Parathyroid adenoma (tissue), 2 donors: Measurements from ENCODE around the gene RAB35.

Source experiments
- H2AFZ ChIP-seq: fragments of 300-600 bp; sonication (generic); one replicate; pipeline ENCODE4 v1.7.0; 2017; ENCODE audit warnings: antibody characterized with exemption, mild to moderate bottlenecking
- H3K27ac ChIP-seq: fragments of 300-600 bp; sonication (generic); one replicate; pipeline ENCODE4 v1.7.0; 2017
- H3K27me3 ChIP-seq: fragments of 300-600 bp; sonication (generic); one replicate; pipeline ENCODE4 v1.7.0; 2017; ENCODE audit warnings: low read length; ENCODE audit not compliant: control insufficient read depth, insufficient read depth
- H3K36me3 ChIP-seq: fragments of 300-600 bp; sonication (generic); one replicate; pipeline ENCODE4 v1.7.0; 2017; ENCODE audit warnings: low read length; ENCODE audit not compliant: control insufficient read depth, insufficient read depth
- H3K4me1 ChIP-seq: fragments of 300-600 bp; sonication (generic); one replicate; pipeline ENCODE4 v1.7.0; 2017; ENCODE audit warnings: control low read depth
- H3K4me2 ChIP-seq: fragments of 300-600 bp; sonication (generic); one replicate; pipeline ENCODE4 v1.7.0; 2017; ENCODE audit warnings: low read length
- H3K4me3 ChIP-seq: fragments of 300-600 bp; sonication (generic); one replicate; pipeline ENCODE4 v1.7.0; 2017; ENCODE audit warnings: low read depth, low read length
- H3K79me2 ChIP-seq: fragments of 300-600 bp; sonication (generic); one replicate; pipeline ENCODE4 v1.7.0; 2017; ENCODE audit warnings: control low read depth
- H3K9ac ChIP-seq: fragments of 300-600 bp; sonication (generic); one replicate; pipeline ENCODE4 v1.7.0; 2017; ENCODE audit warnings: mild to moderate bottlenecking
- H3K9me3 ChIP-seq: fragments of 300-600 bp; sonication (generic); one replicate; pipeline ENCODE4 v1.7.0; 2017; ENCODE audit warnings: low read length; ENCODE audit not compliant: control insufficient read depth
- CTCF ChIP-seq: fragments of 300-600 bp; sonication (generic); IDR thresholded peaks from one replicate; pipeline ENCODE4 v1.7.0; 2017; ENCODE audit warnings: antibody characterized with exemption, mild to moderate bottlenecking
- donor health status: primary hyperparathyroidism.

Gene RAB35

GRCh38 chr12:120131116-120131515, 14.6 kb upstream of the RAB35 start:
- Histone ChIP-seq H3K9ac (no peak overlapping the region), H3K4me2 (no peak overlapping the region), H3K4me1 (no peaks in the 10 kb centered on the region), H3K36me3 (no peaks in the 10 kb centered on the region), H3K27me3 (no peaks in the 10 kb centered on the region), H3K9me3 (no peaks in the 10 kb centered on the region), H2AFZ (no peak overlapping the region), H3K79me2 (no peaks in the 10 kb centered on the region), H3K27ac (no peak overlapping the region), H3K4me3 (no peak overlapping the region)
- no peak for TF ChIP-seq CTCF

- no peaks in the 10 kb centered on the region for H3K27me3 ChIP-seq
- no peaks in the 10 kb centered on the region for H3K9me3 ChIP-seq
- TF ChIP-seq CTCF = no peak
- H3K36me3 ChIP-seq = no peaks in the 10 kb centered on the region
- no peaks in the 10 kb centered on the region for H3K79me2 ChIP-seq
- H3K4me3 ChIP-seq = no peak overlapping the region
- H2AFZ ChIP-seq = no peak overlapping the region
- no peak overlapping the region for H3K9ac ChIP-seq
- no peaks in the 10 kb centered on the region for H3K4me1 ChIP-seq
- H3K4me2 ChIP-seq = no peak overlapping the region
- H3K27ac ChIP-seq = no peak overlapping the region
These were observed 13.5 kb upstream of the RAB35 start for GRCh38 chr12:120130011-120130410.

- Histone ChIP-seq H3K27me3 (no peaks in the 10 kb centered on the region), H3K79me2 (no peaks in the 10 kb centered on the region), H3K36me3 (no peaks in the 10 kb centered on the region), H3K27ac (no peak overlapping the region), H3K4me1 (no peaks in the 10 kb centered on the region), H3K9me3 (no peaks in the 10 kb centered on the region), H3K4me2 (no peak overlapping the region), H2AFZ (no peak overlapping the region), H3K4me3 (no peak overlapping the region), H3K9ac (no peak overlapping the region)
- no peak for TF ChIP-seq CTCF
These were observed 10.1 kb upstream of the RAB35 start for GRCh38 chr12:120126635-120127005.

- no peak overlapping the region for H3K27ac ChIP-seq
- H3K4me2 ChIP-seq = no peak overlapping the region
- H3K27me3 ChIP-seq = no peaks in the 10 kb centered on the region
- H3K79me2 ChIP-seq = no peaks in the 10 kb centered on the region
- H3K4me3 ChIP-seq = no peak overlapping the region
- TF ChIP-seq CTCF = no peak
- H3K36me3 ChIP-seq = no peaks in the 10 kb centered on the region
- no peaks in the 10 kb centered on the region for H3K9me3 ChIP-seq
- H3K9ac ChIP-seq = no peak overlapping the region
- no peak overlapping the region for H2AFZ ChIP-seq
- H3K4me1 ChIP-seq = no peaks in the 10 kb centered on the region
These were observed 9.5 kb upstream of the RAB35 start for GRCh38 chr12:120125792-120126634.

GRCh38 chr12:120125029-120125428, 8.5 kb upstream of the RAB35 start:
- Histone ChIP-seq H3K27ac (no peak overlapping the region), H3K4me3 (no peak overlapping the region), H3K79me2 (no peaks in the 10 kb centered on the region), H3K36me3 (no peaks in the 10 kb centered on the region), H3K9me3 (no peaks in the 10 kb centered on the region), H3K4me1 (no peaks in the 10 kb centered on the region), H2AFZ (no peak overlapping the region), H3K4me2 (no peak overlapping the region), H3K27me3 (no peaks in the 10 kb centered on the region), H3K9ac (no peak overlapping the region)
- TF ChIP-seq CTCF = no peak
